GM12864 (cell line): ENCODE results near the gene MAP2.
"Not testable (repeated sequence)": the region's sequence is repeated elsewhere in the genome, so short reads cannot be mapped to it uniquely, and the experiment has no call there.

Experiments used
- DNase-seq: peaks from one replicate; pipeline ENCODE4 v3.0.0-alpha.2; 2011; ENCODE audit warnings: low read depth
- H3K4me3 ChIP-seq: 2 replicates; pipeline ENCODE4 v1.5.1; 2011; ENCODE audit warnings: mild to moderate bottlenecking, low read depth, low read length, control low read depth
- TF ChIP-seq, protein P1 (sequence below): IDR thresholded peaks from 2 replicates; pipeline ENCODE4 v1.5.1; 2011; ENCODE audit warnings: low read depth, mild to moderate bottlenecking, moderate library complexity, low read length, control low read depth, inconsistent platforms; ENCODE audit errors: missing control alignments

Gene MAP2

DNA sequence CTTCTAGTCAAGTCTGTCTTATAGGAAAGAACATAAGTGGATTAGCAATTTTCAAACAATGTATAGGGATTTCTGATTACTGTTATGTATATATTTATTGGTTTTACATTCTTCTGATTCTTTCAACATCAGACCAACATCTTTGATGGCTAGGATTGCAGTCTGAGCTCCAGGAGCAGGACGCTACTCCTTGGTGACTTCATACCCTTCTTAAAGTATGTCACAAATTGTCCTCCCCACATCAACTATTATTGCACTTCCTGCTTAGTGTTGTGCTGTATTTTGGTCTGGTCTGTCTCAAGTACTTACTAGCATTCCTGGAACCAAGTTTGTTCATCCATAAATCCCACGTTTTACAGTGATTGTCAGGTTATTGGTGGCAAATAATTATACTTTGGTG lies 49.0 kb downstream of the MAP2 start:
- no peak overlapping the region for H3K4me3 ChIP-seq
- no peak for DNase-seq
- TF ChIP-seq, protein P1, sequence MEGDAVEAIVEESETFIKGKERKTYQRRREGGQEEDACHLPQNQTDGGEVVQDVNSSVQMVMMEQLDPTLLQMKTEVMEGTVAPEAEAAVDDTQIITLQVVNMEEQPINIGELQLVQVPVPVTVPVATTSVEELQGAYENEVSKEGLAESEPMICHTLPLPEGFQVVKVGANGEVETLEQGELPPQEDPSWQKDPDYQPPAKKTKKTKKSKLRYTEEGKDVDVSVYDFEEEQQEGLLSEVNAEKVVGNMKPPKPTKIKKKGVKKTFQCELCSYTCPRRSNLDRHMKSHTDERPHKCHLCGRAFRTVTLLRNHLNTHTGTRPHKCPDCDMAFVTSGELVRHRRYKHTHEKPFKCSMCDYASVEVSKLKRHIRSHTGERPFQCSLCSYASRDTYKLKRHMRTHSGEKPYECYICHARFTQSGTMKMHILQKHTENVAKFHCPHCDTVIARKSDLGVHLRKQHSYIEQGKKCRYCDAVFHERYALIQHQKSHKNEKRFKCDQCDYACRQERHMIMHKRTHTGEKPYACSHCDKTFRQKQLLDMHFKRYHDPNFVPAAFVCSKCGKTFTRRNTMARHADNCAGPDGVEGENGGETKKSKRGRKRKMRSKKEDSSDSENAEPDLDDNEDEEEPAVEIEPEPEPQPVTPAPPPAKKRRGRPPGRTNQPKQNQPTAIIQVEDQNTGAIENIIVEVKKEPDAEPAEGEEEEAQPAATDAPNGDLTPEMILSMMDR: no peak

DNA sequence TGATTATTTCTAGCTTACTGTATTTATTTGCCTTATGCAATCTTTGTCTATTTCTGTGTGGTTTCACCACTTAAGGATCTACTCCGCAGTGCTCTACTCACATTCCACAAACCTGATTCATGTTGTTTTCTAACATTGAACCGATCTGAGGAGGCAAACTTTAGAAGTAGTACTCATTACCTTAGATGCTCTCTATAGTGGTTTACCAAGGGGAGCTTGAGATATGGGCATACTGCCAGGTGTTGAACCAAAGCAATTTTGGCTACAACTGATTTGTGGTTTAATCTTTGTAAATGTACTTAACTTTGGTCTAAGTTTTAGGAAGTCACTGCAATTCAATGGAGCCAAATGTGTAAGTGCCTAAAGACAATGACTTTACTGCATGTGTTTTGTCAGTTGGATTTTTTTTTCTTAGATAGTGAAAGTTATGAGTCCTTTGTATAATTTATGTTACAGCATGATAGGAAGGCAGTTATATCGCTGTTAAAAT lies 50.1 kb downstream of the MAP2 start:
- no peak for DNase-seq
- no peak overlapping the region for H3K4me3 ChIP-seq
- TF ChIP-seq, protein P1: no peak

DNA sequence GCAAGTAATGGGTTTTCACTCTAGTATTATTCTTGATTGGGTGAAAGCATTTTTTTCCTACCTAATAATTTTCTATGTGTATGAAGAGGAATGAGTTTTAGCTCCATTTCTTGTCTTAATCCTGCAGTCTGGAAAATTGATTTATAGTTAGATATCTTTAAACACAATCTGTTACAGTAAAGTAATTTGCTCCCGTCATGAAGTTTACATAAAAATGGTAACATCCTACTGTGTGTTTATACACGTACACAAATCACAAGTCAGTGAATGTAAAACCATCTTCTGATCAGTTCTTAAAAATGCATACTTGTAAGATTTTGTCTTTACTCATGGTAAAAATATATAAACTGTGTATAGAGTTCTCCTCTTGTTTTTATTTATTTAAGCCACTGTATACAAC lies 51.1 kb downstream of the MAP2 start:
- no peak overlapping the region for H3K4me3 ChIP-seq
- DNase-seq: no peak
- TF ChIP-seq, protein P1: no peak

DNA sequence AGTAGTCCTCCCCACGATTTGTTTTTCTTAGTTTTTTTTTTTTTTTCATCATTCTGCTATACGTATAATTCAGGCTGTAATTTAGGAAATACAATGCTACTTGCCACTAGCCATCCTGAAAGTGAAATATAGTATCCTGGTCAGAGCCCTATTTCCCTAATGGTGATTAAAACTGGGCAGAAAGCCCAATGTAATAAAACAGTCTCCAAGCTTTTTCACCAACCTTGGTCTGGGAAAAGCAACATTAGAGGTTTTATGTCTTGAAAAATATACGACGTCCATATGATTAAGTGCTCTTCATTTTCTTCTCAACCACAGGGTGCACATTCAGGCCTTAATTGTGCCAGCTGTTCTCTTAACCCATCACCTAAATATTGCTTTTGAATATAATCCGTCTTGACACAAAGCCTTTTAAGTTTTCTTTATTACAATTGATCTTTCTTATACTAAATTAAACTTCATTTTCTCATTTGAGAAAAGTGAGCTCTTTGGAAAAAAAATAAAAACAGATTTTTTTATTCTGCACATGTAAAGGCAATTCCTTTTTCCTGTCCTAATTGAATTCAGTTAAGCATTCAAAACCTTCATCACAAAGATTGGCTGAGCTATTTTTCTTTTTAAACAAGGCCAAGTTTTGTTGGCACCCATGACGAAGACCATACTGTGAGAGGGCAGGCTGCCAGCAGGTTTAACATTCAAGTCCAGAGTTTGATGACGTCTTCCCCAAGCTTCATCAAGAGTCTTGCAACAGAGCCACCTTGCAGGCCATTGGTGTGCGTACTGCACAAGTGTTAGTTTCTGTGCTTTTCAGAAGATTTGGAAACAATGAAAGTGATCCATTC lies 52.7 kb downstream of the MAP2 start:
- TF ChIP-seq, protein P1: no peak
- no peak for DNase-seq
- no peak overlapping the region for H3K4me3 ChIP-seq

DNA sequence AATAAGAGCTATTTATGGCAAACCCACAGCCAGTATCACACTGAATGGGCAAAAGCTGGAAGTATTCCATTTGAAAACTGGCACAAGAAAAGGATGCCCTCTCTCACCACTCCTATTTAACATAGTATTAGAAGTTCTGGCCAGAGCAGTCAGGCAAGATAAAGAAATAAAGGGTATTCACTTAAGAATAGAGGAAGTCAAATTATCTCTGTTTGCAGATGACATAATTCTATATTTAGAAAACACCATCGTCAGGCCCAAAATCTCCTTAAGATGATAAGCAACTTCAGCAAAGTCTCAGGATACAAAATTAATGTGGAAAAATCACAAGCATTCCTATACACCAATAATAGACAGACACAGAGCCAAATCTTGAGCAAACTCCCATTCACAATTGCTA lies 68.4 kb downstream of the MAP2 start:
- DNase-seq, H3K4me3 ChIP-seq: not testable (repeated sequence)

DNA sequence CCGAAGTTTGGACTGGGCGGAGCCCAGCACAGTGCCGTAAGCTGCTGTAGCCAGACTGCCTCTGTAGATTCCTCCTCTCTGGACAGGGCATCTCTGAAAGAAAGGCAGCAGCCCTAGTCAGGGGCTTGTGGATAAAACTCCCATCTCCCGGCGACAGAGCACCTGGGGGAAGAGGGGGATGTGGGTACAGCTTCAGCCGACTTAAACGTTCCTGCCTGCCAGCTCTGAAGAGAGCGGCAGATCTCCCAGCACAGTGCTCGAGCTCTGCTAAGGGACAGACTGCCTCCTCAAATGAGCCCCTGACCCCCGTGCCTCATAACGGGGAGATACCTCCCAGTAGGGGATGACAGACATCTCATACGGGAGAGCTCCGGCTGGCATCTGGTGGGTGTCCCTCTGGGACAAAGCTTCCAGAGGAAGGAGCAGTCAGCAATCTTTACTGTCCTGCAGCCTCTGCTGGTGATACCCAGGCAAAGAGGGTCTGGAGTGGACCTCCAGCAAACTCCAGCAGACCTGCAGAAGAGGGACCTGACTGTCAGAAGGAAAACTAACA lies 71.3 kb downstream of the MAP2 start:
- H3K4me3 ChIP-seq, DNase-seq: not testable (repeated sequence)

DNA sequence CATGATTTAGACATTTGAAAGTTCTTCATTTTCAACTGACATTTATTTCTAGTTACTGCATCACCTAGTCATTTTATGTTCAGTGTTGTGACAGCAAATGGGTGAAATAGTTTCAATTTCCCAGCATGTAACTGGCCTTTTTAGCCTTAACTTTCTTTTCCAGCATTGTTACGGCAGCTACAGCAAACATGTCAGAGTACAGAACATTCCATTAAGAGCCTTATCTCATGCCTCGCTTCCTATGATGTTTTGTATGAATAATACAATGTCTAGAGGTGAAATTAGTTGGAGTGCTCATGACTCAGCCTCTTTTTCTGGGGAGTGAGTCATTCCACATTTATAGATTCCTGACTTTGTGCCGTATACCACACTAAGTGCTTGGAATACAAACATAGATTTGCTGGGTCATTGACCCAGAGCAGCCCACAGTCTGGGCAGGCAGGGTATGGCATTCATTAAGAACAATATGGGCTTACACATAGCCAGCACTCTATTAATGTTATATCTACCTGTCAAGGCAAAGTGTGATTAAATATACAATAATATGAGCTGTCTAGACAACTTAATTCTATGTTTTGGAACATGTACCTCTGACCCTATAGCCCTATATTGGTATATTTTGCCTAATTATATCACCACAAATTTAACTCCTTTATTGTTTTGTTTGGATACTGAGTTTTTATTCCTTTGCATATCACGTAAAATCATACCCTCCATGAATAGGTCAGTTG lies 72.2 kb downstream of the MAP2 start:
- no peak overlapping the region for H3K4me3 ChIP-seq
- no peak for DNase-seq
- TF ChIP-seq, protein P1: no peak

DNA sequence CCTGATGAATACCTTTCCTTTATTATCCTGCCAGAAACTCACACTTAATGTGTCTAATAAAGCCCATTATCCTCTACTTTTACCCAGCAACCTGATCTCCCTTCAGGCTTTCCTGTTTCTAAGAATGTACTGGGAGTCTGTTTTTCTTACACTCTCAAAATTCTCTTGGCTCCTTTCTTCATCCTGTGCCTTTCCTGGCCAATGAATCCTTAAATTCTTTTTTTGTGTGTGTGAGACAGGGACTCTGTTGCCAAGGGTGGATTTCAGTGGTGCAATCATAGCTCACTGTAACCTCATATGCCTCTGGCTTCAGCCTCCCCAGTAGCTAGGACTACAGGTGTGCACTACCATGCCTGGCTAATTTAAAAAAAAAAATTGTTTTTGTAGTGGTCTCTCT lies 72.7 kb downstream of the MAP2 start:
- TF ChIP-seq, protein P1: no peak
- H3K4me3 ChIP-seq: no peak overlapping the region
- DNase-seq: no peak
